GM19324 (cell line): ENCODE measurements around the gene SRRM4.

Experiments used
- ATAC-seq: cut with Tn5 transposase; IDR thresholded peaks from one replicate; pipeline ENCODE4 v1.9.1; 2021; ENCODE audit warnings: mild to moderate bottlenecking, moderate library complexity; ENCODE audit not compliant: unreplicated experiment, low FRiP score

Gene SRRM4

GRCh38 chr12:119157528-119157927 lies 176.2 kb downstream of the SRRM4 start:
- ATAC-seq, result no peak

GRCh38 chr12:119157978-119158377 lies 176.6 kb downstream of the SRRM4 start:
- no peak for ATAC-seq

- no peak for ATAC-seq
Observed at GRCh38 chr12:119158402-119158801, 177.1 kb downstream of the SRRM4 start.

GRCh38 chr12:119159844-119160243 lies 178.5 kb downstream of the SRRM4 start:
- ATAC-seq, result no peak

GRCh38 chr12:119167902-119168301 lies 186.6 kb downstream of the SRRM4 start:
- no peak for ATAC-seq

- ATAC-seq, result no peak
Observed at GRCh38 chr12:119168721-119169120, 187.4 kb downstream of the SRRM4 start.

- no peak for ATAC-seq
Observed at GRCh38 chr12:119169150-119169549, 187.8 kb downstream of the SRRM4 start.

- no peak for ATAC-seq
Observed at GRCh38 chr12:119171291-119171690, 189.9 kb downstream of the SRRM4 start.

GRCh38 chr12:119171691-119172425 lies 190.5 kb downstream of the SRRM4 start:
- ATAC-seq, result no peak

- ATAC-seq, result no peak
Observed at GRCh38 chr12:119175081-119175480, 193.7 kb downstream of the SRRM4 start.

GRCh38 chr12:119176267-119177055 lies 195.1 kb downstream of the SRRM4 start:
- no peak for ATAC-seq

GRCh38 chr12:119177056-119177325 lies 195.7 kb downstream of the SRRM4 start:
- ATAC-seq, result no peak

- no peak for ATAC-seq
Observed at GRCh38 chr12:119177724-119178380, 196.5 kb downstream of the SRRM4 start.

- ATAC-seq, result no peak
Observed at GRCh38 chr12:119178544-119179334, 197.4 kb downstream of the SRRM4 start, which contains the start of gene HSPB8. HSPB8 (plus strand) TSS chr12:119178931; CDS start chr12:119179313, 382 bp downstream.

- ATAC-seq, result no peak
Observed at GRCh38 chr12:119179335-119180021, 198.1 kb downstream of the SRRM4 start.

- no peak for ATAC-seq
Observed at GRCh38 chr12:119180380-119181040, 199.2 kb downstream of the SRRM4 start.

GRCh38 chr12:119181202-119181601 lies 199.9 kb downstream of the SRRM4 start:
- no peak for ATAC-seq

- no peak for ATAC-seq
Observed at GRCh38 chr12:119181944-119182343, 200.6 kb downstream of the SRRM4 start.

GRCh38 chr12:119182701-119183493 lies 201.6 kb downstream of the SRRM4 start:
- ATAC-seq, result no peak
